Hepatocyte (in vitro differentiated cells): ENCODE measurements around the gene DNAH5. TPM values are rescaled to one million over a fixed set of nuclear protein-coding genes. Genes with fewer than 3 reads are reported as not detected.

Experiments
- DNase-seq: peaks from one replicate; pipeline ENCODE4 v3.0.0-alpha.2; 2016; ENCODE audit warnings: low spot score
- H2AFZ ChIP-seq: fragments of 200-600 bp; sonication (generic); 2 replicates; pipeline ENCODE4 v1.6.0; 2016; ENCODE audit warnings: antibody characterized with exemption, mild to moderate bottlenecking
- H3K27ac ChIP-seq: fragments of 200-600 bp; sonication (generic); 2 replicates; pipeline ENCODE4 v1.5.1; 2016; ENCODE audit warnings: mild to moderate bottlenecking
- H3K27me3 ChIP-seq: fragments of 200-600 bp; sonication (generic); 2 replicates; pipeline ENCODE4 v1.6.1; 2016
- H3K36me3 ChIP-seq: fragments of 200-600 bp; sonication (generic); replicated peaks from 2 replicates; pipeline ENCODE4 v1.5.1; 2016; ENCODE audit warnings: low read depth; ENCODE audit not compliant: insufficient read depth
- H3K4me1 ChIP-seq: fragments of 200-600 bp; sonication (generic); 2 replicates; pipeline ENCODE4 v1.5.1; 2016; ENCODE audit warnings: mild to moderate bottlenecking, moderate library complexity; ENCODE audit not compliant: insufficient read depth
- H3K4me2 ChIP-seq: fragments of 200-600 bp; sonication (generic); 2 replicates; pipeline ENCODE4 v1.6.0; 2016
- H3K4me3 ChIP-seq: fragments of 200-600 bp; sonication (generic); 2 replicates; pipeline ENCODE4 v1.5.1; 2016; ENCODE audit warnings: mild to moderate bottlenecking
- H3K79me2 ChIP-seq: fragments of 200-600 bp; sonication (generic); 2 replicates; pipeline ENCODE4 v1.6.0; 2017; ENCODE audit warnings: mild to moderate bottlenecking
- H3K9me2 ChIP-seq: fragments of 200-600 bp; sonication (generic); replicated peaks from 2 replicates; pipeline ENCODE4 v1.6.0; 2017; ENCODE audit warnings: mild to moderate bottlenecking; ENCODE audit not compliant: insufficient read depth
- H3K9me3 ChIP-seq: fragments of 200-600 bp; sonication (generic); 2 replicates; pipeline ENCODE4 v1.5.1; 2016; ENCODE audit warnings: low read depth, mild to moderate bottlenecking
- H4K20me1 ChIP-seq: fragments of 200-600 bp; sonication (generic); 2 replicates; pipeline ENCODE4 v1.6.0; 2016; ENCODE audit warnings: mild to moderate bottlenecking; ENCODE audit not compliant: insufficient read depth, poor library complexity, severe bottlenecking
- CTCF ChIP-seq: fragments of 200-600 bp; sonication (generic); IDR thresholded peaks from 2 replicates; pipeline ENCODE4 v1.5.1; 2016; ENCODE audit warnings: antibody characterized with exemption, mild to moderate bottlenecking; ENCODE audit not compliant: poor library complexity
- EZH2 ChIP-seq: fragments of 200-600 bp; sonication (generic); IDR thresholded peaks from 2 replicates; pipeline ENCODE4 v1.6.1; 2016; ENCODE audit warnings: antibody characterized with exemption, mild to moderate bottlenecking, borderline replicate concordance
- EZH2phosphoT487 ChIP-seq: fragments of 200-600 bp; sonication (generic); IDR thresholded peaks from one replicate; pipeline ENCODE4 v1.6.1; 2018; ENCODE audit warnings: antibody characterized with exemption, mild to moderate bottlenecking, low read depth, moderate library complexity; ENCODE audit not compliant: unreplicated experiment, severe bottlenecking
- WGBS: methylation state at CpG from one replicate; pipeline ENCODE4 v1.1.6; 2016; ENCODE audit warnings: low lambda C conversion rate; ENCODE audit errors: missing lambda C conversion rate; 5-methylcytosine and 5-hydroxymethylcytosine counted together
- polyA plus RNA-seq: library from polyadenylated mRNA; unstranded; fragments of >200 nt; fragmentation: Nextera tagmentation; extraction: Ambion mirVana; gene quantifications from 2 replicates; pipeline ENCODE4 v1.2.1, GENCODE V29; 2016
- total RNA-seq: library from RNA; depleted of rRNA; stranded (reverse); fragments of >200 nt; gene quantifications from 2 replicates; pipeline ENCODE4 v1.2.3, GENCODE V29; 2014

DNAH5 gene
- total and polyA plus RNA-seq, 2 experiments from 2014 or later: 0.17 to 0.40 TPM

GRCh38 chr5:13943676-13944075 is 812 bp downstream of the DNAH5 start:
- TF ChIP-seq EZH2 (no peak), CTCF (no peak), EZH2phosphoT487 (no peak)
- no peak for DNase-seq

GRCh38 chr5:13941468-13941867 is 3.0 kb downstream of the DNAH5 start:
- H3K9me3 ChIP-seq: no peaks in the 10 kb centered on the region
- H3K4me1 ChIP-seq: no peaks in the 10 kb centered on the region
- DNase-seq: no peak
- WGBS: 45% methylated on average over 3 of the region's 3 CpGs
- TF ChIP-seq EZH2phosphoT487 (no peak), EZH2 (no peak), CTCF (no peak)
- no peak overlapping the region for H3K4me2 ChIP-seq
- no peaks in the 10 kb centered on the region for H3K9me2 ChIP-seq
- H3K27me3 ChIP-seq: no peaks in the 10 kb centered on the region
- no peaks in the 10 kb centered on the region for H4K20me1 ChIP-seq
- H3K4me3 ChIP-seq: no peak overlapping the region
- H3K36me3 ChIP-seq: no peaks in the 10 kb centered on the region
- no peaks in the 10 kb centered on the region for H3K79me2 ChIP-seq
- no peak overlapping the region for H2AFZ ChIP-seq
- H3K27ac ChIP-seq: no peak overlapping the region

More at GRCh38 chr5:13943676-13944075, 812 bp downstream of the DNAH5 start:
- Histone ChIP-seq H3K4me3 (no peak overlapping the region), H3K79me2 (no peaks in the 10 kb centered on the region), H4K20me1 (no peaks in the 10 kb centered on the region), H3K4me1 (no peaks in the 10 kb centered on the region), H3K27me3 (no peaks in the 10 kb centered on the region), H3K36me3 (no peaks in the 10 kb centered on the region), H3K9me3 (no peaks in the 10 kb centered on the region), H3K4me2 (no peak overlapping the region), H3K27ac (no peak overlapping the region), H3K9me2 (no peaks in the 10 kb centered on the region), H2AFZ (no peak overlapping the region)
- WGBS: 37% methylated on average over 1 of the region's 1 CpG

- WGBS: 64% methylated on average over 8 of the region's 8 CpGs
- H3K9me2 ChIP-seq: no peaks in the 10 kb centered on the region
Observed at GRCh38 chr5:13939638-13940037, 4.8 kb downstream of the DNAH5 start.

More at GRCh38 chr5:13939638-13940037, 4.8 kb downstream of the DNAH5 start:
- Histone ChIP-seq H4K20me1 (no peaks in the 10 kb centered on the region), H2AFZ (no peak overlapping the region), H3K4me3 (no peak overlapping the region), H3K36me3 (no peaks in the 10 kb centered on the region), H3K4me2 (no peak overlapping the region), H3K9me3 (no peaks in the 10 kb centered on the region), H3K79me2 (no peaks in the 10 kb centered on the region), H3K27me3 (no peaks in the 10 kb centered on the region), H3K27ac (no peak overlapping the region), H3K4me1 (no peaks in the 10 kb centered on the region)
- no peak for TF ChIP-seq CTCF
- no peak for TF ChIP-seq EZH2
- TF ChIP-seq EZH2phosphoT487: no peak
- DNase-seq: no peak
